Measurements from ENCODE around the gene MFF.

- TF ChIP-seq CTCF (conservative IDR thresholded peaks at IDR 0.05 in 1 of 2, IDR thresholded peaks at IDR 0.05 in 1 of 2; ENCODE audit: low read depth in 1 of 2, low read length in 2 of 2) (no peak), EZH2 (IDR thresholded peaks at IDR 0.05; ENCODE audit: low read length, missing control alignments) (no peak)
These were observed 1.7 kb downstream of the MFF start for GRCh38 chr2:227326783-227327182.

Measured in fibroblast of lung (primary cell).